WTC11 (cell line): ENCODE results near the gene NLRP6. TPM values are rescaled to one million over a fixed set of nuclear protein-coding genes. Genes with fewer than 3 reads are reported as not detected.
A peak's percentile ranks its signal among the peaks of the same experiment; 100 is the strongest.
"Not testable (repeated sequence)": the region's sequence is repeated elsewhere in the genome, so short reads cannot be mapped to it uniquely, and the experiment has no call there.

Experiments used
- ATAC-seq: fragments of 200-7000 bp; cut with Tn5 transposase; 2 replicates; pipeline ENCODE4 v1.10.0; 2021; ENCODE audit warnings: mild to moderate bottlenecking, moderate library complexity
- CTCF ChIA-PET: fragments of 300-600 bp; sonication (Branson Sonifier 250); formaldehyde crosslinking; loops from one replicate; lab custom pipeline; 2021; ENCODE audit warnings: antibody characterized with exemption; lab: Charles Lee
- POLR2A ChIA-PET: fragments of 350-600 bp; sonication (Branson Sonifier 250); formaldehyde crosslinking; loops from one replicate; lab custom pipeline; 2021; ENCODE audit warnings: antibody characterized with exemption; lab: Charles Lee
- DNase-seq: peaks from one replicate; pipeline ENCODE4 v3.0.0; 2021; ENCODE audit warnings: low spot score
- H3K27ac Mint-ChIP-seq: 2 replicates; pipeline ENCODE4 v1.8.0; 2021; ENCODE audit warnings: mixed read lengths
- H3K27me3 Mint-ChIP-seq: 2 replicates; pipeline ENCODE4 v1.8.0; 2021; ENCODE audit warnings: low read depth, mild to moderate bottlenecking, moderate library complexity, mixed read lengths
- H3K36me3 Mint-ChIP-seq: 2 replicates; pipeline ENCODE4 v1.8.0; 2021; ENCODE audit warnings: mixed read lengths
- H3K4me1 Mint-ChIP-seq: 2 replicates; pipeline ENCODE4 v1.8.0; 2022; ENCODE audit warnings: mixed read lengths
- H3K4me3 Mint-ChIP-seq: 2 replicates; pipeline ENCODE4 v1.8.0; 2021; ENCODE audit warnings: mild to moderate bottlenecking, moderate library complexity, mixed read lengths
- H3K9me3 Mint-ChIP-seq: 2 replicates; pipeline ENCODE4 v1.8.0; 2021; ENCODE audit warnings: mixed read lengths
- GABPB1 ChIP-seq: sonication (generic); formaldehyde crosslinking; IDR thresholded peaks from 2 replicates; pipeline ENCODE4 v1.8.1; 2023; ENCODE audit warnings: mild to moderate bottlenecking, missing genetic modification reagents
- GRHL2 ChIP-seq: fragments of 250-450 bp; sonication (Bioruptor Pico); IDR thresholded peaks from 2 replicates; pipeline ENCODE4 v1.8.0; 2022; ENCODE audit warnings: mild to moderate bottlenecking, moderate library complexity; ENCODE audit not compliant: insufficient replicate concordance, severe bottlenecking
- HMGA2 ChIP-seq: fragments of 250-450 bp; sonication (Bioruptor Pico); IDR thresholded peaks from 2 replicates; pipeline ENCODE4 v1.4.0; 2021; ENCODE audit warnings: mild to moderate bottlenecking, moderate library complexity
- PRRX2 ChIP-seq: fragments of 250-450 bp; sonication (Bioruptor Pico); IDR thresholded peaks from 2 replicates; pipeline ENCODE4 v1.8.0; 2021; ENCODE audit warnings: mild to moderate bottlenecking
- SMAD3 ChIP-seq: sonication (generic); formaldehyde crosslinking; IDR thresholded peaks from 2 replicates; pipeline ENCODE4 v1.8.0; 2022; ENCODE audit warnings: missing genetic modification reagents, mild to moderate bottlenecking, borderline replicate concordance
- SOX15 ChIP-seq: fragments of 250-450 bp; sonication (Bioruptor Pico); IDR thresholded peaks from 2 replicates; pipeline ENCODE4 v1.9.0; 2021; ENCODE audit warnings: mild to moderate bottlenecking
- TP53 ChIP-seq: sonication (generic); formaldehyde crosslinking; IDR thresholded peaks from 2 replicates; pipeline ENCODE4 v1.8.1; 2023; ENCODE audit warnings: mild to moderate bottlenecking, missing genetic modification reagents
- ZNF219 ChIP-seq: sonication (generic); formaldehyde crosslinking; IDR thresholded peaks from 2 replicates; pipeline ENCODE4 v1.8.0; 2023; ENCODE audit warnings: missing genetic modification reagents, mild to moderate bottlenecking, borderline replicate concordance
- ZNF281 ChIP-seq: sonication (generic); formaldehyde crosslinking; IDR thresholded peaks from 2 replicates; pipeline ENCODE4 v1.8.0; 2023; ENCODE audit warnings: mild to moderate bottlenecking, missing genetic modification reagents
- ZNF317 ChIP-seq: sonication (generic); formaldehyde crosslinking; IDR thresholded peaks from 2 replicates; pipeline ENCODE4 v1.8.1; 2023; ENCODE audit warnings: low read depth, mild to moderate bottlenecking, moderate library complexity, missing genetic modification reagents, borderline replicate concordance
- ZNF396 ChIP-seq: fragments of 250-450 bp; sonication (Bioruptor Pico); IDR thresholded peaks from 2 replicates; pipeline ENCODE4 v1.8.0; 2021; ENCODE audit warnings: mild to moderate bottlenecking, moderate library complexity, borderline replicate concordance
- total RNA-seq: library from RNA; stranded (reverse); gene quantifications from 3 replicates; pipeline ENCODE4 v1.2.3, GENCODE V29; 2021
- TF ChIP-seq, protein P1 (sequence below): sonication (generic); formaldehyde crosslinking; IDR thresholded peaks from 2 replicates; pipeline ENCODE4 v1.8.1; 2022; ENCODE audit warnings: low read depth, mild to moderate bottlenecking, moderate library complexity, missing genetic modification reagents, borderline replicate concordance
- TF ChIP-seq, protein P2 (sequence below): sonication (generic); formaldehyde crosslinking; IDR thresholded peaks from 2 replicates; pipeline ENCODE4 v1.8.1; 2023; ENCODE audit warnings: mild to moderate bottlenecking, missing genetic modification reagents, moderate library complexity
- TF ChIP-seq, protein P3 (sequence below): sonication (generic); formaldehyde crosslinking; IDR thresholded peaks from 2 replicates; pipeline ENCODE4 v1.8.1; 2022; ENCODE audit warnings: missing genetic modification reagents, borderline replicate concordance

The NLRP6 gene
- total RNA-seq, 1 experiment from 2014 or later = 0.09 TPM

DNA sequence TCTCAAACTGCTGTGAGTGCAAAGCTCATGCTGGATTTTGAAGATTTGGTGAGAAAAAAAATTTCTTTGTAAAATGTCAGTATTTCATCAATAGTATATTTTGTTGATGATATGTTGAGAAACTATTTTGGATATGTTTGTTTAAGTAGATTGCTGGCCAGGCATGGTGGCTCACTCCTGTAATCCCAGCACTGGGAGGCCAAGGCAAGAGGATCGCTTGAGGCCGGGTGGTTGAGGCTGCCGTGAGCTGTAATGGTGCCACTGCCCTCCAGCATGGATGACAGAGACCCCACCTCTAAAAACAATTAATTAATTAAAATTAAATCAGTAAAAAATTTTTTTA, 49.3 kb downstream of the NLRP6 start:
- Mint-ChIP-seq H3K27ac (no peak overlapping the region), H3K36me3 (peaks cover 20% of the 10 kb centered on the region), H3K4me1 (peaks cover 41% of the 10 kb centered on the region), H3K9me3 (peaks cover 20% of the 10 kb centered on the region), H3K27me3 (peaks cover 3% of the 10 kb centered on the region; the same call in 1 of the 2 replicates), H3K4me3 (no peak overlapping the region)
- CTCF ChIA-PET = interaction anchor here (1.2 to 1.4 kb wide), 2 partner anchors 26 to 76 kb away, joined by 3 to 5 read pairs; no protein-coding TSS in a partner anchor
- no peak for DNase-seq
- TF ChIP-seq ZNF281 (CRISPR knock-in tag) = no peak
- TF ChIP-seq, protein P1, sequence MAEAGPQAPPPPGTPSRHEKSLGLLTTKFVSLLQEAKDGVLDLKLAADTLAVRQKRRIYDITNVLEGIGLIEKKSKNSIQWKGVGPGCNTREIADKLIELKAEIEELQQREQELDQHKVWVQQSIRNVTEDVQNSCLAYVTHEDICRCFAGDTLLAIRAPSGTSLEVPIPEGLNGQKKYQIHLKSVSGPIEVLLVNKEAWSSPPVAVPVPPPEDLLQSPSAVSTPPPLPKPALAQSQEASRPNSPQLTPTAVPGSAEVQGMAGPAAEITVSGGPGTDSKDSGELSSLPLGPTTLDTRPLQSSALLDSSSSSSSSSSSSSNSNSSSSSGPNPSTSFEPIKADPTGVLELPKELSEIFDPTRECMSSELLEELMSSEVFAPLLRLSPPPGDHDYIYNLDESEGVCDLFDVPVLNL (CRISPR knock-in tag) = no peak
- TF ChIP-seq, protein P2, sequence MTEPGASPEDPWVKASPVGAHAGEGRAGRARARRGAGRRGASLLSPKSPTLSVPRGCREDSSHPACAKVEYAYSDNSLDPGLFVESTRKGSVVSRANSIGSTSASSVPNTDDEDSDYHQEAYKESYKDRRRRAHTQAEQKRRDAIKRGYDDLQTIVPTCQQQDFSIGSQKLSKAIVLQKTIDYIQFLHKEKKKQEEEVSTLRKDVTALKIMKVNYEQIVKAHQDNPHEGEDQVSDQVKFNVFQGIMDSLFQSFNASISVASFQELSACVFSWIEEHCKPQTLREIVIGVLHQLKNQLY (CRISPR knock-in tag) = no peak
- TF ChIP-seq GRHL2 (CRISPR knock-in tag) = no peak
- no peak for TF ChIP-seq ZNF219
- TF ChIP-seq HMGA2 (CRISPR knock-in tag) = peak; percentile 72
- no peak for TF ChIP-seq PRRX2 (CRISPR knock-in tag)
- TF ChIP-seq, protein P3, sequence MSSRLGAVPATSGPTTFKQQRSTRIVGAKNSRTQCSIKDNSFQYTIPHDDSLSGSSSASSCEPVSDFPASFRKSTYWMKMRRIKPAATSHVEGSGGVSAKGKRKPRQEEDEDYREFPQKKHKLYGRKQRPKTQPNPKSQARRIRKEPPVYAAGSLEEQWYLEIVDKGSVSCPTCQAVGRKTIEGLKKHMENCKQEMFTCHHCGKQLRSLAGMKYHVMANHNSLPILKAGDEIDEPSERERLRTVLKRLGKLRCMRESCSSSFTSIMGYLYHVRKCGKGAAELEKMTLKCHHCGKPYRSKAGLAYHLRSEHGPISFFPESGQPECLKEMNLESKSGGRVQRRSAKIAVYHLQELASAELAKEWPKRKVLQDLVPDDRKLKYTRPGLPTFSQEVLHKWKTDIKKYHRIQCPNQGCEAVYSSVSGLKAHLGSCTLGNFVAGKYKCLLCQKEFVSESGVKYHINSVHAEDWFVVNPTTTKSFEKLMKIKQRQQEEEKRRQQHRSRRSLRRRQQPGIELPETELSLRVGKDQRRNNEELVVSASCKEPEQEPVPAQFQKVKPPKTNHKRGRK (CRISPR knock-in tag) = no peak
- POLR2A ChIA-PET = no interaction called here
- ATAC-seq = no peak

- Mint-ChIP-seq H3K27me3 (peaks cover 8% of the 10 kb centered on the region), H3K36me3 (peaks cover 24% of the 10 kb centered on the region), H3K4me3 (no peak overlapping the region), H3K4me1 (peaks cover 42% of the 10 kb centered on the region), H3K9me3 (peaks cover 24% of the 10 kb centered on the region), H3K27ac (no peak overlapping the region; the same call in 1 of the 2 replicates)
- CTCF ChIA-PET = interaction anchor here (1.2 to 1.4 kb wide), 2 partner anchors 26 to 77 kb away, joined by 3 to 5 read pairs; no protein-coding TSS in a partner anchor
- DNase-seq = no peak
- ATAC-seq = no peak
- POLR2A ChIA-PET = no interaction called here
- TF ChIP-seq HMGA2 (CRISPR knock-in tag) = no peak
- no peak for TF ChIP-seq SOX15
- TF ChIP-seq ZNF317 (CRISPR knock-in tag) = no peak
- no peak for TF ChIP-seq TP53 (CRISPR knock-in tag)
- no peak for TF ChIP-seq ZNF219
- TF ChIP-seq SMAD3 (CRISPR knock-in tag) = no peak
- TF ChIP-seq, protein P3 (CRISPR knock-in tag) = no peak
- TF ChIP-seq, protein P1 (CRISPR knock-in tag) = no peak
- TF ChIP-seq GABPB1 (CRISPR knock-in tag) = no peak
- TF ChIP-seq ZNF396 (CRISPR knock-in tag) = no peak
Measured at GRCh38 chr11:328012-328411, 49.8 kb downstream of the NLRP6 start.

GRCh38 chr11:328516-329100, 50.4 kb downstream of the NLRP6 start:
- Mint-ChIP-seq H3K36me3 (peaks cover 30% of the 10 kb centered on the region), H3K4me1 (peaks cover 48% of the 10 kb centered on the region), H3K9me3 (peaks cover 30% of the 10 kb centered on the region), H3K27me3 (peaks cover 10% of the 10 kb centered on the region)
- not testable (repeated sequence) for H3K27ac Mint-ChIP-seq, ATAC-seq, H3K4me3 Mint-ChIP-seq, DNase-seq
- CTCF ChIA-PET = interaction anchor here (0.6 to 2.1 kb wide), 7 partner anchors 12 to 78 kb away, joined by 3 to 10 read pairs (median 4); partner anchors contain the start of gene IFITM2
- POLR2A ChIA-PET = interaction anchor here (0.7 kb wide), 1 partner anchor 9 kb away, joined by 4 read pairs; no protein-coding TSS in a partner anchor
